Measurements from ENCODE around the gene DYDC2. TPM values are rescaled to one million over a fixed set of nuclear protein-coding genes. Genes with fewer than 3 reads are reported as not detected.
A peak's percentile ranks its signal among the peaks of the same experiment; 100 is the strongest.

DYDC2 gene
- total and polyA plus RNA-seq, 9 of the 15 experiments (the other 6 are each of a cell fraction or from before 2014, with no cell fraction given), result 0.06 to 0.34 (median 0.15) TPM; not detected in 5

GRCh38 chr10:80414142-80414895 is 57.7 kb downstream of the DYDC2 start:
- BruUV-seq (replicated peaks), result no TSS peak
- peak overlapping the region; percentile 6; the same call in 1 of the 2 replicates for H3K4me2 ChIP-seq (ENCODE audit: insufficient read depth, low read length)
- POLR2A ChIA-PET, result interaction anchor here (0.6 to 0.7 kb wide), 3 partner anchors 8 to 248 kb away, joined by 3 to 4 read pairs (median 3); no protein-coding TSS in a partner anchor
- TF ChIP-seq HSF4 (CRISPR knock-in tag; IDR thresholded peaks at IDR 0.05; ENCODE audit: borderline replicate concordance) (no peak), ZNF134 (CRISPR knock-in tag; conservative IDR thresholded peaks at IDR 0.05) (no peak), THRAP3 (IDR thresholded peaks at IDR 0.05; ENCODE audit: borderline replicate concordance) (no peak), SMAD3 (CRISPR knock-in tag; conservative IDR thresholded peaks at IDR 0.05) (no peak), ESRRA (IDR thresholded peaks at IDR 0.05; ENCODE audit: borderline replicate concordance, low read depth) (no peak; the same call in 1 of the 2 replicates), NFE2 (IDR thresholded peaks at IDR 0.05; ENCODE audit: low read depth) (no peak), CCAR2 (IDR thresholded peaks at IDR 0.05; ENCODE audit: low read depth, low read length) (no peak), ZBTB5 (IDR thresholded peaks at IDR 0.05) (no peak), TEAD1 (CRISPR knock-in tag; IDR thresholded peaks at IDR 0.05) (no peak), POLR2A (conservative IDR thresholded peaks at IDR 0.05) (no peak), TARDBP (IDR thresholded peaks at IDR 0.05) (no peak), ZBTB33 (CRISPR knock-in tag; IDR thresholded peaks at IDR 0.05) (no peak), NCOA6 (IDR thresholded peaks at IDR 0.05) (no peak), HEY1 (CRISPR knock-in tag; IDR thresholded peaks at IDR 0.05; ENCODE audit: borderline replicate concordance) (no peak), HLTF (IDR thresholded peaks at IDR 0.05) (no peak), MAFG (tag; conservative IDR thresholded peaks at IDR 0.05) (no peak), ZNF780A (CRISPR knock-in tag; IDR thresholded peaks at IDR 0.05) (no peak), BRCA1 (IDR thresholded peaks at IDR 0.05) (no peak), BRCA1 (CRISPR knock-in tag; IDR thresholded peaks at IDR 0.05) (no peak), TCF15 (CRISPR knock-in tag; IDR thresholded peaks at IDR 0.05) (no peak), CC2D1A (IDR thresholded peaks at IDR 0.05) (no peak), NCOR1 (IDR thresholded peaks at IDR 0.05) (no peak; the same call in 1 of the 2 replicates)

More at GRCh38 chr10:80414142-80414895, 57.7 kb downstream of the DYDC2 start:
- no peak overlapping the region for H3K9ac ChIP-seq (ENCODE audit: insufficient read depth in 1 of 2, low read depth in 2 of 2, low read length in 2 of 2)
- 6% methylated on average over 7 of the region's 7 CpGs for WGBS (ENCODE audit: insufficient coverage, low coverage, missing lambda C conversion rate)
- no peaks in the 10 kb centered on the region for H3K36me3 ChIP-seq (ENCODE audit: control insufficient read depth, insufficient read depth, low read length)
- intact Hi-C loops (cut with micrococcal nuclease) (no loop called here), in situ Hi-C loops (cut with MboI) (no loop called here)
- CTCF ChIA-PET (ENCODE audit: low intra/inter-chr PET ratio), result no interaction called here
- H3K4me3 ChIP-seq, result no peak overlapping the region
- peak; percentile 33 to 66 (median 48) for DNase-seq (ENCODE audit: extremely low read depth in 1 of 4, low spot score in 3 of 4)
- no peaks in the 10 kb centered on the region for H4K20me1 ChIP-seq (replicated peaks; ENCODE audit: control insufficient read depth, insufficient read depth, low read length)
- ATAC-seq, result peak; percentile 62
- H3K4me1 ChIP-seq (replicated peaks in 1 of 2; ENCODE audit: control insufficient read depth in 2 of 2, insufficient read depth in 2 of 2, low read length in 2 of 2), result peaks cover 10 to 26% of the 10 kb centered on the region in 2 experiments; a peak in 4 of 5 replicates
- H3K79me2 ChIP-seq (ENCODE audit: control insufficient read depth, insufficient read depth, low read length), result no peaks in the 10 kb centered on the region
- H3K27ac ChIP-seq (ENCODE audit: extremely low read depth, low read depth, low read length), result no peak overlapping the region
- no peak overlapping the region for H2AFZ ChIP-seq (ENCODE audit: low read depth, low read length)
- H3K9me1 ChIP-seq (ENCODE audit: control insufficient read depth, insufficient read depth, low read length), result no peaks in the 10 kb centered on the region
- H3K27me3 ChIP-seq (ENCODE audit: control insufficient read depth in 2 of 2, insufficient read depth in 2 of 2, low read length in 2 of 2), result peaks cover 4 to 13% of the 10 kb centered on the region in 2 experiments; a peak in 4 of 5 replicates
- H3K9me3 ChIP-seq (replicated peaks; ENCODE audit: control insufficient read depth, insufficient read depth, low read depth, low read length), result no peaks in the 10 kb centered on the region
- peak; percentile 89 for FAIRE-seq
